GM21825 (cell line): ENCODE data around the gene TRPM3.

Experiments
- ATAC-seq: cut with Tn5 transposase; IDR thresholded peaks from one replicate; pipeline ENCODE4 v1.9.1; 2021; ENCODE audit warnings: mild to moderate bottlenecking, moderate library complexity; ENCODE audit not compliant: unreplicated experiment

The TRPM3 gene

GRCh38 chr9:70593241-70593640 lies 528.2 kb downstream of the TRPM3 start:
- ATAC-seq, result no peak

- no peak for ATAC-seq
Observed at GRCh38 chr9:70590315-70590677, 531.1 kb downstream of the TRPM3 start.

- no peak for ATAC-seq
Observed at GRCh38 chr9:70589571-70590314, 531.7 kb downstream of the TRPM3 start.

GRCh38 chr9:70588999-70589398 lies 532.4 kb downstream of the TRPM3 start:
- ATAC-seq, result no peak

- ATAC-seq, result no peak
Observed at GRCh38 chr9:70588381-70588780, 533.0 kb downstream of the TRPM3 start.

GRCh38 chr9:70587201-70587600 lies 534.2 kb downstream of the TRPM3 start:
- no peak for ATAC-seq

GRCh38 chr9:70586476-70586875 lies 534.9 kb downstream of the TRPM3 start:
- no peak for ATAC-seq

- ATAC-seq, result no peak
Observed at GRCh38 chr9:70581955-70582350, 539.5 kb downstream of the TRPM3 start.

GRCh38 chr9:70581214-70581954 lies 540.0 kb downstream of the TRPM3 start:
- no peak for ATAC-seq

GRCh38 chr9:70580606-70581195 lies 540.7 kb downstream of the TRPM3 start:
- no peak for ATAC-seq

GRCh38 chr9:70579686-70580085 lies 541.7 kb downstream of the TRPM3 start:
- no peak for ATAC-seq

- no peak for ATAC-seq
Observed at GRCh38 chr9:70578720-70579119, 542.7 kb downstream of the TRPM3 start.

GRCh38 chr9:70577671-70578070 lies 543.8 kb downstream of the TRPM3 start:
- ATAC-seq, result no peak

GRCh38 chr9:70576116-70576515 lies 545.3 kb downstream of the TRPM3 start:
- no peak for ATAC-seq

- no peak for ATAC-seq
Observed at GRCh38 chr9:70574151-70574837, 547.1 kb downstream of the TRPM3 start.

- ATAC-seq, result no peak
Observed at GRCh38 chr9:70573308-70573707, 548.1 kb downstream of the TRPM3 start.

- ATAC-seq, result no peak
Observed at GRCh38 chr9:70571258-70571657, 550.2 kb downstream of the TRPM3 start.

GRCh38 chr9:70569791-70570190 lies 551.6 kb downstream of the TRPM3 start:
- no peak for ATAC-seq

GRCh38 chr9:70569070-70569772 lies 552.2 kb downstream of the TRPM3 start:
- ATAC-seq, result no peak

GRCh38 chr9:70567511-70567910 lies 553.9 kb downstream of the TRPM3 start:
- ATAC-seq, result no peak

GRCh38 chr9:70566751-70567150 lies 554.7 kb downstream of the TRPM3 start:
- no peak for ATAC-seq
